Measurements from ENCODE around the gene FAM76B.

The FAM76B gene

DNA sequence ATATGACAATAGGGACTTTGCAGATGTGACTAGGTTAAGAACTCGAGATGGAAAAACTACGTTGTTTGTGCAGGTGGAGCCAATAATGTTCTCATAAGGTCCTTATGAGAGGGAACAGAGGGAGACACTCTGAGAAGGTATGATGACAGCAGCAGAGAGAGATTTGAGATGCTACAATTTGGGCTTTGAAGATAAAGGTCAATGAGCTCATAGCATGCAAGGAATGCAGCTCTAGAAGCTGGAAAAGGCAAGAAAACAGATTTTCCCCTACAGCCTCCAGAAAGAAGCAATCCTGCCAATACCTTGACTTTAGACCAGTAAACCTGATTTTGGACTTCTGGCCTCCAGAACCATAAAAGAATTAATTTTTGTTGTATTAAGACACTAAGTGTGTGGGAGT lies 21.1 kb downstream of the FAM76B start:
- TF ChIP-seq, protein P1, sequence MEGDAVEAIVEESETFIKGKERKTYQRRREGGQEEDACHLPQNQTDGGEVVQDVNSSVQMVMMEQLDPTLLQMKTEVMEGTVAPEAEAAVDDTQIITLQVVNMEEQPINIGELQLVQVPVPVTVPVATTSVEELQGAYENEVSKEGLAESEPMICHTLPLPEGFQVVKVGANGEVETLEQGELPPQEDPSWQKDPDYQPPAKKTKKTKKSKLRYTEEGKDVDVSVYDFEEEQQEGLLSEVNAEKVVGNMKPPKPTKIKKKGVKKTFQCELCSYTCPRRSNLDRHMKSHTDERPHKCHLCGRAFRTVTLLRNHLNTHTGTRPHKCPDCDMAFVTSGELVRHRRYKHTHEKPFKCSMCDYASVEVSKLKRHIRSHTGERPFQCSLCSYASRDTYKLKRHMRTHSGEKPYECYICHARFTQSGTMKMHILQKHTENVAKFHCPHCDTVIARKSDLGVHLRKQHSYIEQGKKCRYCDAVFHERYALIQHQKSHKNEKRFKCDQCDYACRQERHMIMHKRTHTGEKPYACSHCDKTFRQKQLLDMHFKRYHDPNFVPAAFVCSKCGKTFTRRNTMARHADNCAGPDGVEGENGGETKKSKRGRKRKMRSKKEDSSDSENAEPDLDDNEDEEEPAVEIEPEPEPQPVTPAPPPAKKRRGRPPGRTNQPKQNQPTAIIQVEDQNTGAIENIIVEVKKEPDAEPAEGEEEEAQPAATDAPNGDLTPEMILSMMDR (conservative IDR thresholded peaks at IDR 0.05): no peak
- no peak overlapping the region for H3K27ac ChIP-seq

- TF ChIP-seq, protein P1 (conservative IDR thresholded peaks at IDR 0.05): no peak
- H3K27ac ChIP-seq: no peak overlapping the region
These were observed 22.1 kb downstream of the FAM76B start for GRCh38 chr11:95767498-95767897.

GRCh38 chr11:95766701-95767100 lies 22.9 kb downstream of the FAM76B start:
- TF ChIP-seq, protein P1 (conservative IDR thresholded peaks at IDR 0.05): no peak
- no peak overlapping the region for H3K27ac ChIP-seq

DNA sequence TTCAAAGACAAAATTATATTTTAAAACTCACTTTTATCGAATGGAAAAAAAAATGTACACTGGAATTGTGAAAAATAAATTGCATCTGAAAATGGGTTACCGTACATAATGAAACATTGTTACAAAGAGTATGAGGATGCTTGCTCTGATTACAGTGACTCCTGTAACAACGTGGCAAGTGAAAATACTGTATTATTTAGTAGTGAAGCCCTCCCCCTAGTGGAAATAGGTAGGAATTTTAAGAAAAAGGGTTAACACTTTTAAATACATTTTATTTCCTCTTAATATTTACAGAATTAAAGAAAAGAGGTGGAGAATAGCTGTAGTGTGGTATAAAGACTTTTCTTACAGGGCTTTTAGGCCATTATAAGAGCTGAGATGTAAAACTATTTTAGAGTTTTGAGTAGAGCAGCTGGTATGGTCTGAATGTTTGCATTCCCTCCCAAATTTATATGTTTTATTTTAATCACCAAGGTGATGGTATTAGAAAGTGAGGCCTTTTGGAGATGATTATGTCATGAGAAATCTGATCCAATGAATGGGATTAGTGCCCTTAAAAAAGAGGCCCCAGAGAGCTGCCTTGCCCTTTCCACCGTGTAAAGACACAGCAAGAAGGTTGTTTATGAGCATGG lies 25.2 kb downstream of the FAM76B start:
- TF ChIP-seq, protein P1 (conservative IDR thresholded peaks at IDR 0.05): peak; percentile 79
- peak overlapping the region; percentile 52; the same call in 1 of the 2 replicates for H3K27ac ChIP-seq

DNA sequence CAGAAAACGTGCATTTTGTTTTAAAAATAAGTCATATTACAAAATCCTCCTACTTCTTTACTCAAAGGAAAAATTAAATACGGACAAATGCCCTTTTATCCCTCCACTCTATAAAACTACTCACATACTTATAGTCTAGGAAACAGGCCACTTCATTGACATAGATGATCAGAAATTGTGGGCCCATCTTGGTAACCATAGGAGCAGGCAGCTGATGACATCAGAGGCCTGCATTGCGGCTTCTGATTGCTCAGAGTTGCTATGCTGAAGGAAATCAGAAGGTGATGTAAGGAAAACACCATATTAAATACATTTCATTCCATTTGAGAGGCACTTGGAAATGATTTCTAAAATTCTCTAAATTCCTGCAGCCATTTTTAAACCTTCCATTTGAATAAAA lies 27.0 kb downstream of the FAM76B start:
- TF ChIP-seq, protein P1 (conservative IDR thresholded peaks at IDR 0.05): no peak
- H3K27ac ChIP-seq: no peak overlapping the region; the same call in 1 of the 2 replicates

DNA sequence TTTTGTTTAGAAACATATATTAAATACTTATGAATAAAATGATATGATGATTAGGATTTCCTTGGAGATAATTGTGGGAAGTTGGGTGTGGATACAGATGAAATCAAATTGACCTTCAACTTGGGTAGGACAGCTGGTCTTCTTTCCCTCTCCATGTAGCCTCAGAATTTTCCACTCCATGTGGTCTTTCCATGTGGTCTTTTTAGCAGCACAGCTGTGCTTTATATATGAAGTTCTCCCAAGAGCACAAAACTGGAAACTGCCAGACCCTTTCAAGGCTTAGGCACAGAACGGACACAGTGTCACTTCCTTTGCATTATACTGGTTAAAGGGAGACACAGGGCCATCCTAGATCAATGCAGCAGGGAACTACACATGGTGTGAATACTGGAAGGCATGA lies 28.6 kb downstream of the FAM76B start:
- TF ChIP-seq, protein P1 (conservative IDR thresholded peaks at IDR 0.05): no peak
- no peak overlapping the region for H3K27ac ChIP-seq

- TF ChIP-seq, protein P1 (conservative IDR thresholded peaks at IDR 0.05): no peak
- no peak overlapping the region for H3K27ac ChIP-seq
These were observed 38.1 kb downstream of the FAM76B start for GRCh38 chr11:95751515-95751914.
